HCEC 1CT (cell line): ENCODE data around the gene R3HDM2.
A peak's percentile ranks its signal among the peaks of the same experiment; 100 is the strongest.

ENCODE experiments used
- DNase-seq: peaks from one replicate; pipeline ENCODE4 v3.0.0-alpha.2; 2017

Gene R3HDM2

DNA sequence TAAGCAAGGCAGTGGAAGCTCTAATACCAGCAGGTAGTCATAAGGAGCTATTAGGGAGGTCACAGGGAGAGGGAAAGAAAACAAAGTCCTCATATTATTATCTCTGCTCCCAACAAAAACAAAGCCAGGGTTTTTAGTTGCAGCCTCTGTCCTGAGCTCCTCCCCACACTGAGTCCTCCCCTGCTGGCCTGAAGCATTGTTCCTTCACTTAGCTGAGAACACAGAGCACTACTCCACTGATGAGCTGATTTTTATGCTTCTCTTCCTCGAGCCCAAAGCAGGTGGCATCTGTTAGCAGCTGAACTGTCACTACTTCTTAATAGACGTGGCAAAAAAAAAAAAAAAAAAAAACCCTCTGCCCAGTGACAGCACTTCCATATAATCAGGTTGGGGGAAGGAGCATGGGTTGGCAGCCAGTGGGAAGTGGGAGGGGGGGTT is 169.4 kb downstream of the R3HDM2 start:
- no peak for DNase-seq

DNA sequence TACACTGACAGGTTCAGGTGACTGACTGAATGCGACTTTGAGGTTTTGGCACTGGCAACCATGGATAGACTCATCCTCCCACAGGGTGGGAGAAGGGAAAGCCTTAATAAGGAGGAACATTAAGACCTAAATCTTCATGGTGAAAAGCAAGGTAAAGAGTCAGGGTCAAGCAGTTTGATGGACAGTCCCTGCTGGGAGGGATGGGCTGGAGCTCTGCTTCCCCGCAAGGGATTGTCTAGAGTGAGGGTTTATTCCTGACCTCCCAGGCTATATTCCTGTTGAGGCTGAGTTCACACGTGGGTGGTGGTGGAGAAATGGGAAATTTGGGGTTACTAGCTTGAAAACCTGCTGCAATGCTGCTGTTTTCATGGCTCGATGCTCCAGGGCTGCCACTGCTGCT is 170.5 kb downstream of the R3HDM2 start:
- DNase-seq = no peak

DNA sequence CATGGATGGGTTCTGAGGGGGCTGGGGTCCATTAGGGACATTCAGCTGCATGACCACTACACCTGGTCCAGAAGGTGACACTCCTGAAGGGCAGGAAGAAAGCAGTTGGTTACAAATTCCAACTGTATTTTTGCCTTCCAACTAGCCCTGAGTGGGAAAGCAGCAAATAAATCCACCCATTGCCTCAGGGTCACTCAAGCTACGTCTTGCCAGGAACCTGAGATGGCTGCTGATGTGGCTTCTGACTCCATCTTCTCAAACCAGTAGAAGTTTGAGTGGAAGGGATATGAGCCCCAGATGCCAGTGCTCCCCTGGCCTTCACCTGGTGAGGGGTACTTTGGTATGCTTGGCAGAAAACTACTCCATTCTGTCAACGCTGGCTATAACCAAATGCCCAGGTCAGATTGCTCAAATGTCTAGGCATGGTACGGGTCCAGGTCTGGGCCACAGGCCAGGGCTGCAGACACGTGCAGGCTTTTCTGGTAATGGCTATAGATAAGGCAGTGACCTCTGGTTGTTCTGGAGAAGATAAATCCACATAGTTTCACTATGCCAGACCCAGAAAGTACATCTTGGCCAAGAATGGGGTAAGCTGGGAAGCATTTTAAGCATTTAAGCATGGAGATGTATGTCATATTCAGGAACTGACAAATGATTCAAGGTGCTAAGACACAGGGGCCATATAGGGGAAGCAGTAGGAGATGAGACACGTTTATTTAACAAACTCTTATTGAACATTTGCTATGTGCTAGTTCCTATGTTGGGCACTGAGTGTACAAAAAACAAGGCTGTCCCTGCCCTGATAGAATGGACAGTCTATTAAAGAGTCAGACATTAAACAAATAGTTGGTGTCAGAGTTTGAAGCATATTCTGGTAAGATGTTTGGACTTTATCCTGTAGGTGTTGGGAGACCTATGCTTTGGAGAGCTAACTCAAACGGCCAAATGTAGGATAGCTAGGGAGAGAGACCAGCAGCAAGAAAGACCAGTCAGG is 171.6 kb downstream of the R3HDM2 start:
- DNase-seq = no peak

DNA sequence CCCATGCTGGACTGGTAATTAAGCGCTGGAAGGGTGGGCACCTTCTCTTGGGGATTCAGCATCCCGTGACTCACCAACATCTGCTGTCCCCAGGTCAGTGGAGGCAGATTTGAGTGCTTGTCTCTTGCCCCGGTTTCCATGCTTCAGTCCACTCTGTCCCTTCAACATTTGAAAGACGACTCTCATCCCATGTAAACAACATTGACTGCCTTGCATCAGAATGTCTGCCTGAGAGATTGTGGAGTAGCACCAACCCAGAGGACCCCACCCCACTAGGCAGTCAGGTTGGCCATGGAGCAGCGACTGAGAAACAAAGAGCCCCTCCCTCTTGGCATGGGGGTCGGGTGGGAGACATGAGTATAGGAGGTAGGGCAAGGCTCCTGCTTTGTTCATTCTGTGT is 174.9 kb downstream of the R3HDM2 start:
- DNase-seq = no peak

DNA sequence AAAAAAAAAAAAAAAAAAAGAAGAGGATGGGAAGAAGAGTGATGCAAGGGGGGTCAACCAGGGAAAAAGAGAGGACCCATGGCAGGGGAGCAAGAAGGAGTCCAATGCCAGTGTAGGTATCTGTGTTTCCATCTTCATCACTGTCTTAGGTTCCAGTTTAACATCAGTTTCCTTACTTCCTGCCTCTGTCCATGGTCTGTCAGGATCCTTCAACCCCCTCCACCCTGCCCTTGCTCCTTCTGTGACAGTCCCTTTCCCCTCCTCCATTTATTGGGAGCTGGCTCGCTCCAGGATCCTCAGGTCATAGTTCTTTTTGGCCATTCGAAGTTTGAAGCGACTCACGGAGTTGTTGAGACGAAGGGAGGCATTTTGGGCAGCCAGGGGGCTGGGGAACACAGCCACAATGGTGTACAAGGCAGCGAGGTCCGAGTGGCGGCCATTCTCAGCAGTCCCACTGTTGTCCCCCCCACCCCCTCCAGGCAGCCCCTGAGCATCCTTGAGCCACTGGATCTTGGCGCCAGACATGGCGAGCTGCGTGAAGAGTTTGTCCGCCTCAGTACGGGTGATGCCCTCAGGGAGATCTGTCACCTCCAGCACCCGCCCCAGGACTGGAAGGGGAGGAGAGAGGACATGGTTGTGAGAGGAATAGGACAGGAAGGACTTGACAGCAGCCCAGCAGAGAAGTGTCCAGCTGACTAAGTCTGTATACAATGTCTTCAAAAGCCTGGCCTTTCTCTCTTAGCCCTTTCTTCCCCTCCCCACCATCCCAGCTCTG is 176.2 kb downstream of the R3HDM2 start:
- no peak for DNase-seq

DNA sequence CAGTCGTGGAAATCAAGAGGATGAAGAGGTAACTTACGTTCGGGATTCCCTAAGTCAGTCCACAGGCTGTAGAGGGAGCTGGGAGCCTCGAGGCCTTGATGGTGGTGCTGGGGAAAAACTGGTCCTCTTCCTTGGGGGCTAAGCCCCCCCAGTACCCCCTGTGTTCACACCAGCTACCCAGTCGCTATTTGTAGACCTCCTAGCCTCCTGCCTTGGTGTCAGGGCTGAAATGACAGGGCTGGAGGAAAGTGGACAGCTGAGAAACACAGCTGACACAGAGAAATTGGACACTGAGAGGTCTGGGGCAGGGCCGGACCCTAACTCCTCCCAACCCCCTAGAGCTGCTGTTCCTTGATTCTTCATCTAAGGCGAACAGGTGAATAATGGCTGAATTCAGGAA is 179.9 kb downstream of the R3HDM2 start, which contains the start of gene STAC3:
TSS of gene STAC3 (minus strand) at position 232 of the 400 bp plus-strand sequence. CDS start 1,551 bp downstream, outside the sequence.
- no peak for DNase-seq

DNA sequence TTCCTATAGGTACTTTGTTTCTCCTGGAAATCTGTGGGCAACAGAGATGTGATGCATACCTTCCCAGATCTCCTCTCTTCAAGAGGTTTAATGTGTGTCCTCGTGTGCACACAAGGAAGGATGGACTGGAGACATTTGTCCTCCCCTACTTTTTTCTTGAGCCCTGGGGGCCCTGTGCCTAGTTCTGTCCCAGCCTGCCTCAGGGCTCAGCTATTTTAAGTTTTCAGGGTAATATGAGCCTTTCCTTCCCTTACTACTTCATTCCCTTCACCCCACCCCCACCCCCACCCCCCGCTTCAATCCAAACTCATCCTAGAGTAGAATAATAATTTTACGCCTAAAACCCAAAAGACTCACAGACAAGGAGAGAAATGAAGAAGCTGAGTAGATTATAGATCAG is 180.3 kb downstream of the R3HDM2 start:
- DNase-seq = no peak

DNA sequence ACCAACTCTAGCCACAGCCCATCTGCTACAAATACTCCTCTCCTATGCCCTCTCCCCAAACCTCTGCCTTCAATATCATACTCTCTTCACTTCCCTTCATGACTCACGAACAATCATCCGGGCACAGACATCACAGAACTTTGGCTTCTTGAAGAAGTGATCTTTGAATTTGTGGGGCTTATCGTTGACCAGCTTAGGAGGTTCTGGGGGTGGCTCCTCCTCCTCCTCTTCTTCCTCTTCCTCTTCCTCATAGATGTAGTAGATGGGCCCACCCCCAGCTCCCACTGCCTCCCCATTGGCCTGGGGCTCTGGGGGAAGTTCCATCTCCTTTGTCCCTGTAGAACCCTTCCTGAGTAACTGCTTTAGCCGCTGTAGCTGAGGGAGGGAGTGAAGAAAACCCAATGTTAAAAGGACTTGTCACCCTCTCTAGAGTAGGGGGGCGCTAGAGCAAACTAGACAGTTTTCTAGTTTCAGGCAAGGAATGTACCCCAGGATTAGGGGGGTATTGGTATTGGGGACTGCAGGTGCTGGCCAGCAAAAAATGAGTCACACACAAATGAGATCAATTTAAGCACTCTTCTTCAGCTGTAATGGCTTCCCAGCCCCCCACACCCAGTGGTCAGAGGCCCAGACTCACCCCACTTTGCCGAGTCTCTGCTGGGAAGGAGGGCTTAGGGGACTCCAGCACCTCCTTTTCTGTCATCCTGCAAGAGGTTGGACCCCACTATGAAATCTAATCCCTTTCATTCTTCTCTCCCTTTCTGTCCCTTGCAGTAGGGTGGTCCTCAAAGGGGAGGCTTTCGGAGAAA is 181.7 kb downstream of the R3HDM2 start:
- DNase-seq = no peak

DNA sequence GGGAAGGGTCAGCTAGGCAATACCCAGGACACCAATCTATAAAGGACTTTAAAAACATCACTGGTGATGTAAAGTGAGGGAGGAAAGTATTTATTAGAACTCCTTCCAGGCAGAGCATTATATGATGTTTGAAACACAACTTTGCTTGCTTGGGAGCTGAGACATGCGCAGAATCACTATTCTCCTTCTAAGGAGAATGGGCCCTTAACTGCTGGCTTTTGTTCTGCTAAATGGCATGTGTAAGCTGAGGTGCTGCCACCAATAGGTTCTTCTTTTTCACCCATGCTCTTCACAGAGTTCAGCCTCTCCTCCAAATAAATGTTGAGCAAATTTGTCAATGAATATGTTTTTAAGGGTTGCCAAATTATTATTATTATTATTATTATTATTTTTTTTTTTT is 183.8 kb downstream of the R3HDM2 start:
- DNase-seq = no peak

DNA sequence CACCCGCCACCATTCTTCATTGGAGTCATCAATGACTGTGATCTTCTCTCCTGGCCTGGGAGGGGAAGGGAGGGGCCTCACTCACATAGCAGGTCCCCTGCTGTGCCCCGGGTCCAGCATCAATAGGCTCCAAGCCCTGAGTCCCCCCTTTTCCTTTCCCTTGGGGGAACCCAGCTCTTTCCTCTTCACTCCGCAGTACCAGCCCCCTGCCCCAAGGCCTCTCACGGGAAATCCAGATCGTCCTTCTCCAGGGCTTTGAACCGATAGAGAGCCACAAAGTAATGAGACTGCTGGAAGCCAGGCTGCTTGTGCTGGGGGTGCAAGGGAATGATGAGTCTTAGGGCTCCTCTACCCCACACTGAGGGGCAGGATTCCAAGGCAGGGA is 186.5 kb downstream of the R3HDM2 start:
- no peak for DNase-seq

DNA sequence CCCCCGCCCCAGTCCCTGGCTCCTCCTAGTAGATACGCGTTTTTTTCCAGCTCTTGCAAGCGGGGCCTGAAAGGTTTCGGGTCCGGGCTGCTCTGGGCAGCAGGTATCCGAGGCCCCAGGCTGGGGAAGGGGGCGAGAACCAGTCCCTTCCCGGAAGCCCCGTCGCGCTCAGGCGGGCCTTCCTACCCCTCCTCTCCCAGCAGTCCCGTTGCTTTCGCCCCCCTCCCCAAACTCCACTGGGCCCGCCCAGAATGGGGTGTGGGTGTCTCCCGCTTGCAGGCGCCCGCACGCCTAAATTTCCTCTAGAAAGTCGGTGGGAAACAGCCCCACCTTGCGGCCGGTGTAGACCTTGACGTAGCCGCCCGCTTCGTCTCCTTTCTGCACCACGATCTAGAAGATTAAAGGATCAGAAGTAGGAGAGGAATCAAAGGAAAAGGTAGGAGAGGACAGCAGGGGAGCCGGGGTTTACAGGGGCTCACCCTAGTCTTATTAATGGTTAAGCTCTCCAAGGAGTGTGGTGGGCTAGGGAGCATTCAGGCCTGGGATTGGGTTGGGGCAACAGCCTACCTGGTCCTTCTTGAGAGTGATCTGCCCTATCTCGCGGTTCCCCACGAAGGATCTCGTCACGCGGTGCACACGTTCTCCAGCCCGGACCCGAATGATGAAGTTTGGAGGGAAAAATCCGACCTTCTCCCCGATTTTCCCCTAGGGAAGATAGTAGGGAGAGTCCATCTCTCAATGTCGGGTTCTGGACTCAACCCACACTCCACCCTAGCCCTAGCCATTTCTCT is 187.1 kb downstream of the R3HDM2 start:
- peak; percentile 65 for DNase-seq

DNA sequence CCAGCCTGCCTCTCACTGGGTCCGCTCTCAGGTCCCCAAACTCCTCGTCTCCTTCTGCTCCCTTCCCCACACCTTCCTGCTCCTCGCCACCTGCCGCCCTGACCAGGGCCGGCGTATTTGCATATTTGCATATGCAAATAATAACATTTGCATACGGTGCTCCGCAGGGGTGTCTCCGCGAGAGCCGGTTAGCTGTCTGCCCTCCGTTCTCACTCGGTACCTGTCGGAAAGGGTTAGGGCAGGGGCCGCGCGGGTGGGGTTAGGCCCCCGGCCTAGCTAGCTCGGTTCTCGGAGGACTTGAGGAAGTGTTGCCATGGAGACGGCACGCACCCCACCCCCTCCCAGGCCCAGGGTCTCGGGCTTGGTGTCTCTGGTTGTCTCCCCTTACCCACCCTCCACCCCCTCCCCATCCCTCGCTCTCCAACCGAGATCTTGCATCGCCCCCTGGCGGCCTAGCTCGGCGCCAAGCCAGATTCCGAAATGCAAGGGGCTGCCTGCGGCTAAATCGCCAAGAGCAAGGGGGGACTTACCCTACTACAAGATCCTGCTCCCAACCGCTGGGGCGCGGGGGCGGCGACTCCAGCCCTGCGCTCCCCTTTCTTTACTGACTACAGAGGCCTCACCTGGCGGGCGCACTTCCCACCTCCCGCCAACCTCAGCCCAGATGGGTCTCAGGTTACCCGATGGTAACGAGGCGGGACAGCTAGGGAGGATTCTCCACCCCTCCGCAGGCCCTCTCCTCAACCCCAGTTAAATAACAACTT is 188.0 kb downstream of the R3HDM2 start:
- no peak for DNase-seq

DNA sequence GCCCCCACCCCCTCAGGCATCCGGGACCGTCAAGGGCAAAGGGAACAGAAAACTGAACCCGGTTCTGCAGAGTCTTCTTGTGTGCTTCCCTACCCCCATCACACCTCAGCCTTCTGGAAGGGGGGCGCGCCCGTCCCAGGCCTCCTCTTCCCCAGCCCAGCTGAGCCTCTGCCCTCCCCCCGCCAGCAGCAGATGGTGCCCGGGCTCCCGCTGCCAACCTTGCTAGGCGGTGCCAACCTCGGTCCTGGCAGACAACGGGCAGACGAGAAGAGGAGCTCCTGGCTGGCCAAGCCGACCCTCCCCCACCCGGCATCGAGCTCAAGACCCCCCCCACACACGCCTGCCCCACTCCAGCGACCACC is 188.5 kb downstream of the R3HDM2 start:
- DNase-seq = no peak

DNA sequence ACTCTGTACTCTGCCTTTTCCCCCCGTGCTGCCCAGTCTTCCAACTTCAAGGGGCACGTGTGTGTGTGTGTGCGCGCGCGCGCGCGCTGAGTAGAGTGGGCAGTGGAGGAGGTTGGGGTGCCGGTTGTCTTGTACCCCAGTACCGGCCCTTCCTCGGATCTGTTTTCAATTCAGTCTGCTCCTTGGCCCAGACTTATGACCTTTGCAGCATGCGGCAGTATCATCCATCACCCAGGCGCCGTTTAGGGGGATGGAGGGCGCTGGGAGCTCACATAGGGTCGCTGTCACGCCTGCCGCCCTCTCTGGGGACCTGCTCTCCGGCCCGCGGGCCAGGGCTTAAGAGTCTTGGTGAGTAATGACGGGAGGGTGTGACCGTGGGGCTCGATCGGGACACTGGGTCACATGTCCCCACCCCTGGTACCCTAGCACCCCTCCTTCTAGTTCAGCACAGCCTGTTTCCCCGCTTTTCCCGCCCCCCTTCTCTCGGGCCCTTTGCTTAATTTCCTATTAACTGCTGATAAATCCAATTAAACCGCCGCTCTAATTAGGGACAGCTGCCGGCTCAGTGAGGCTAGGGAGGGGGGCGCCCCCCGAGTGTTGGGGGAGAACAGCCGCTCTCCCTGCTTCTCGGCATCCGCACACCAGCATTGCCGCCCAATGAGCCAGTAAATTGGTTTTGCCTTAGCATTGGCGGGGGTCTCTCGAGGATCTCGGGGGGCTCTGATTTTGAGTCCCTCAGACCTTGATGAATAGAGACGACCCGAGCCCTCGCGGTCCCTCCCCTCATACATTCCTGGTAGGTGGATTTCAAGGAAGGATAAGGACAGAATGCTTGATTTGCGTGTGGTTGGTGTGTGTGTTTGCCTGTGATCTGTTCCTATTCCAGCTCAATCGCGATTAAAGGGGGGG is 189.2 kb downstream of the R3HDM2 start:
- DNase-seq = no peak

DNA sequence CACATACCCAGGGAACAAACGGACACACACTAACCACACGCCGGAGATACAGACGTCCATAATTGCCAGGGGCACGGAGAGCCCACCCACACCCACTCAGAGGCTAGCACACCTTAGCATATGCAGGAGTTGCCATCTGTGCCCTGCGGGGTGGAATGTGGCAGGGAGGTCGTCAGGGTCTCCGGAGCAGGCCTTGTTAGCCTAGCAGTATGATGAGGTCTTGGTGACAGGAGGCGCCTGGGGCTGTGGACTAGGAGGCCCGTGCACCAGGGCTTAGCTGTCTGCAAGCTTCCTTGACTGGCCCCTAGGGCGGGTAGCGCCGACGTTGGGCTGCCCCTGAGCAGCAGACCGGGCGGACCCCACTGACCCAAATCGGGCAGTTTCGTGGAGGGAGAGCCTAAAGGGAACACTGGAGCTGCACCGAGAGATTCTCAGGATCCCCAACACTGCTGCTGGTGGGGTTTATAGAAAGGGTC is 189.9 kb downstream of the R3HDM2 start:
- no peak for DNase-seq

DNA sequence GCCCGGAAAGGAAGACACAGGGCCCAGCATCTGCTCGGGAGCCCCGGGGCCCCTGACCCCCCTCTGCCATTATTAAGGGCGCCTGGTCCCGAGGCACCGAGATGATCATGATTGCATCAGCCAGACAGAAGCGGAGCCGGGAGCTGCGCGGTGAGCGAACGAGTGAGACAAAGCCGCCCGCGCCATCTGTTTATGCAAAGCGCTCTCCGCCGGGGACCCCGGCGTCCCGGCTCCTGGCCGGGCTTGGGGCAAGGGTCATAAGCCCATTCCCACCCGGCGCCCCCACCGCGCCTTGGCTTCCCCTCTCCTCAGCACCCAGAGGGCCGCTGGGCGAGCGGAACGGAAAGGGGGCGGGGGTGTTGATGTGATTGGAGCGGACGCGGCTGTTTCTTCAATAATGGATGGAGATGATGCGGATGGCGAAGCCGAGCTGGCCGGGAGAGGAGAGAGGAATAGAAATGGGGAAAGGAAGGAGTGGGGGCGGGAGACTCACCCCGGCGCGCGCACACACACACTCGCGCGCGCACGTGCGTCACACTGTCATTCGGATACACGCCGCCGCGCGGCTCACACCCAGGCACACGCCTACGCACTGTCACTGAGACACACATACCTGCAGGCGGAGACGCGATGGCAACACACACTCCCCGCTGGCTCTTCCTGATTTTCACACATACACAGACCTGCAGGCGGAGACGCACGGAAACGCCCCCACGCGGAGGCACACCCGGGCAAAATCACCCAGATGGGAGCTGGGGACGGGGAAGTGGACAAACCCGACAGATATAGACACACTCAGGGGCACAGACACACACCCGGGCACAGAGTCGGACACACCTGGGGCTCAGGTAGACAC is 190.5 kb downstream of the R3HDM2 start:
- DNase-seq = peak; percentile 57

DNA sequence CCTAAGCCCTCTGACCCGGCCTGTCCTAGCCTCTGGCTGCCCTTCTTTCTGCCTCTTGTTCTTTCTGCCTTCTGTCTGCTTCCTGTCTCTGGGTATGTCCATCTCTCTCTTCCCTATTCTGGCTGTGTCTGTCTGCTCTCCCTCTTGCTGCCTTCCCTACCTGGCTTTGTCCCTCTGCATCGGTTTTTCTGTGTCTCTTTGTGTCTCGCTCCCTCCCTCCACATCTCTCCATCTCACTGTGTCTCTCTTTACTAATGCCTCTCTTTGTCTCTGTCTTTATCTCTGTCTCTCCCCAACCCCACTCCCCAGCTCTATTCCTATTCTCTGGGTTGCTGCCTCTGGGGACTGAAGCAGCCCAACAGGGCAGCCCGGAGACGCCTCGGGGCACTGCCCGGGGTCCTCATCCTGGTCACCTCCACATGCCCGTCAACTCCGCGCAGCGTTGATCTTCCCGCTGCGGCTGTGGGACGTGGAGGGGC is 191.2 kb downstream of the R3HDM2 start:
- DNase-seq = no peak

DNA sequence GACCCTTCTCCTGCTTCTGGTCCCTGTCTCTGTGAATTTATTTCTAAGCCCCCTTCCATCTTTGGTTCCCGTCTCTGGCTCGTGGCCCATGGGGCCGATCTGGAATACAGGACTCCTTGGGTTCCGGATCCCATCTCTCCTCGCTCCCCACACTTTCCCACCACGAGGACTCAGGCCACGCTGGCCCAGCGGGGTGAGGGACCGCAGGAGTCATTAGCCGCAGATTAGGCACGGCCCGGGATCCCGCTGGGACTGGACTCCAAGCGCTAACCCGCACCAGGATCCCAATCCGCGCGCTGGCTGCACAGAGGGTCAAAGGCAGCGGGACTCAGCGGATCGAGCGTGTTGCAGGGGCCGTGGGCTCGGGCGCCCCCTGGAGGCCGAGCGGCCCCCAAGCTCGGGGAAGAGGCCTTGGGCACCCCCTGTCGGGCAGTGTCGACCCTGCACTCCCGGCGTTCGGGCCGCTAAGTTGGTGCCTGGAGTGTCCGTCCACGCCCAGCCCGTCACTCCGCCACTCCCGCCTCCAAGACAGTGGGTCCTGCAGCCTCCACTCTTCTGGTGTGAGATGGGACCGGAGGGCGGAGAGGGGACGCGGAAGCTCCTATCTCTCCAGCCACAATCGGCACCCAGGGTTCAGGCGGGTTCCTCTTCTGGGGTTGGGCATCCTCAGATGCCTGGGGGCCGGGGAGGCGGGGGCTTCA is 191.8 kb downstream of the R3HDM2 start:
- DNase-seq = peak; percentile 83
